K562 (cell line): ENCODE data around the gene POLRMT. TPM values are rescaled to one million over a fixed set of nuclear protein-coding genes. Genes with fewer than 3 reads are reported as not detected.

ENCODE experiments used
- ADNP ChIP-seq: fragments of 200-800 bp; sonication (Bioruptor generic); IDR thresholded peaks from 2 replicates; pipeline ENCODE4 v1.6.1; 2016; ENCODE audit warnings: missing genetic modification characterization, missing compliant biosample characterization
- HNRNPL ChIP-seq: fragments of 200-400 bp; formaldehyde crosslinking; IDR thresholded peaks from 2 replicates; pipeline ENCODE4 v1.6.1; 2017; ENCODE audit warnings: low read depth, mild to moderate bottlenecking, low read length
- HNRNPUL1 ChIP-seq: fragments of 200-400 bp; formaldehyde crosslinking; IDR thresholded peaks from 2 replicates; pipeline ENCODE4 v1.6.1; 2017; ENCODE audit warnings: low read length
- MAFF ChIP-seq: IDR thresholded peaks from 2 replicates; pipeline ENCODE4 v1.6.1; 2012; ENCODE audit warnings: low read length, improper control_type of control experiment
- PHB2 ChIP-seq: fragments of 450-650 bp; IDR thresholded peaks from 2 replicates; pipeline ENCODE4 v1.6.1; 2017; ENCODE audit warnings: low read depth
- SMAD1 ChIP-seq: fragments of 150-350 bp; IDR thresholded peaks from 2 replicates; pipeline ENCODE4 v1.6.1; 2014; ENCODE audit warnings: low read length, low read depth; ENCODE audit not compliant: partially characterized antibody
- ZEB2 ChIP-seq: fragments of 450-650 bp; IDR thresholded peaks from 2 replicates; pipeline ENCODE4 v1.6.1; 2016
- polyA plus RNA-seq, 8 experiments: library from polyadenylated mRNA; depleted of rRNA in 4 of 8; stranded (reverse) in 5 of 8; unstranded in 3 of 8; fragments of >200 nt; fragmentation: Nextera tagmentation in 2 of 8; fragmentation: Illumina TruSeq in 1 of 8; extraction: Ambion mirVana in 2 of 8; extraction: Trizol in 1 of 8; gene quantifications; 2 replicates each; pipeline versions ENCODE4 v1.2.1 to v1.2.3, GENCODE V29; 2011 to 2014; ENCODE audit warnings: inconsistent platforms in 1 of 8, missing spikeins in 1 of 8
- total RNA-seq, 7 experiments: library from RNA; depleted of rRNA in 6 of 7; stranded (reverse); fragments of >200 nt in 6 of 7; fragmentation: Illumina TruSeq in 2 of 7; extraction: Trizol in 2 of 7; gene quantifications; 2 replicates each; pipeline versions ENCODE4 v1.2.1 to v1.2.3, GENCODE V29; 2011 to 2021; ENCODE audit warnings: low replicate concordance in 1 of 7
- TF ChIP-seq, protein P1 (sequence below): fragments of 450-650 bp; IDR thresholded peaks from 2 replicates; pipeline ENCODE4 v1.6.1; 2016; ENCODE audit warnings: borderline replicate concordance
- TF ChIP-seq, protein P2 (sequence below): fragments of 150-350 bp; IDR thresholded peaks from 2 replicates; pipeline ENCODE4 v1.6.1; 2014; ENCODE audit warnings: low read depth, mild to moderate bottlenecking, low read length, borderline replicate concordance
- TF ChIP-seq, protein P3 (sequence below): fragments of 450-650 bp; IDR thresholded peaks from 2 replicates; pipeline ENCODE4 v1.6.1; 2016; ENCODE audit warnings: mild to moderate bottlenecking, moderate library complexity
- TF ChIP-seq, protein P4 (sequence below): fragments of 250-450 bp; sonication (Bioruptor Pico); IDR thresholded peaks from 2 replicates; pipeline ENCODE4 v1.5.1; 2021; ENCODE audit warnings: mild to moderate bottlenecking

Gene POLRMT
- total and polyA plus RNA-seq, 9 of the 15 experiments (the other 6 are each of a cell fraction or from before 2014, with no cell fraction given), result 30.3 to 144 (median 68.0) TPM

DNA sequence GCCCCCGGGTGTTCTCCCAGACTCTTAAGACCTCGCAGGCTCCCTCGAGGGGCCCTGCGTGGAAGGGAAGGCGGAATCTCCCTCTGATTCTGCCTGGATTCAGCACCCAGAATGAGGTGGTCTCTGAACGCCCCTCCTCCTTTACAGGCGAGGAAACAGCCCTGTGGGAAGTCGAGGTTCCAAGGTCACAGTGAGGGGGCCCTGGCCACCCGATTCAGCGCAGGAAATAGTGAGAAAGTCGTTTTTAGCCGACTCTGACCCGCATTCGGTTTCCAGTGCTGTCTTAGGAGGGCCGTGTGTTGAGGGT is 59.9 kb downstream of the POLRMT start (continued):
- TF ChIP-seq, protein P1, sequence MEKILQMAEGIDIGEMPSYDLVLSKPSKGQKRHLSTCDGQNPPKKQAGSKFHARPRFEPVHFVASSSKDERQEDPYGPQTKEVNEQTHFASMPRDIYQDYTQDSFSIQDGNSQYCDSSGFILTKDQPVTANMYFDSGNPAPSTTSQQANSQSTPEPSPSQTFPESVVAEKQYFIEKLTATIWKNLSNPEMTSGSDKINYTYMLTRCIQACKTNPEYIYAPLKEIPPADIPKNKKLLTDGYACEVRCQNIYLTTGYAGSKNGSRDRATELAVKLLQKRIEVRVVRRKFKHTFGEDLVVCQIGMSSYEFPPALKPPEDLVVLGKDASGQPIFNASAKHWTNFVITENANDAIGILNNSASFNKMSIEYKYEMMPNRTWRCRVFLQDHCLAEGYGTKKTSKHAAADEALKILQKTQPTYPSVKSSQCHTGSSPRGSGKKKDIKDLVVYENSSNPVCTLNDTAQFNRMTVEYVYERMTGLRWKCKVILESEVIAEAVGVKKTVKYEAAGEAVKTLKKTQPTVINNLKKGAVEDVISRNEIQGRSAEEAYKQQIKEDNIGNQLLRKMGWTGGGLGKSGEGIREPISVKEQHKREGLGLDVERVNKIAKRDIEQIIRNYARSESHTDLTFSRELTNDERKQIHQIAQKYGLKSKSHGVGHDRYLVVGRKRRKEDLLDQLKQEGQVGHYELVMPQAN, result no peak
- TF ChIP-seq, protein P2, sequence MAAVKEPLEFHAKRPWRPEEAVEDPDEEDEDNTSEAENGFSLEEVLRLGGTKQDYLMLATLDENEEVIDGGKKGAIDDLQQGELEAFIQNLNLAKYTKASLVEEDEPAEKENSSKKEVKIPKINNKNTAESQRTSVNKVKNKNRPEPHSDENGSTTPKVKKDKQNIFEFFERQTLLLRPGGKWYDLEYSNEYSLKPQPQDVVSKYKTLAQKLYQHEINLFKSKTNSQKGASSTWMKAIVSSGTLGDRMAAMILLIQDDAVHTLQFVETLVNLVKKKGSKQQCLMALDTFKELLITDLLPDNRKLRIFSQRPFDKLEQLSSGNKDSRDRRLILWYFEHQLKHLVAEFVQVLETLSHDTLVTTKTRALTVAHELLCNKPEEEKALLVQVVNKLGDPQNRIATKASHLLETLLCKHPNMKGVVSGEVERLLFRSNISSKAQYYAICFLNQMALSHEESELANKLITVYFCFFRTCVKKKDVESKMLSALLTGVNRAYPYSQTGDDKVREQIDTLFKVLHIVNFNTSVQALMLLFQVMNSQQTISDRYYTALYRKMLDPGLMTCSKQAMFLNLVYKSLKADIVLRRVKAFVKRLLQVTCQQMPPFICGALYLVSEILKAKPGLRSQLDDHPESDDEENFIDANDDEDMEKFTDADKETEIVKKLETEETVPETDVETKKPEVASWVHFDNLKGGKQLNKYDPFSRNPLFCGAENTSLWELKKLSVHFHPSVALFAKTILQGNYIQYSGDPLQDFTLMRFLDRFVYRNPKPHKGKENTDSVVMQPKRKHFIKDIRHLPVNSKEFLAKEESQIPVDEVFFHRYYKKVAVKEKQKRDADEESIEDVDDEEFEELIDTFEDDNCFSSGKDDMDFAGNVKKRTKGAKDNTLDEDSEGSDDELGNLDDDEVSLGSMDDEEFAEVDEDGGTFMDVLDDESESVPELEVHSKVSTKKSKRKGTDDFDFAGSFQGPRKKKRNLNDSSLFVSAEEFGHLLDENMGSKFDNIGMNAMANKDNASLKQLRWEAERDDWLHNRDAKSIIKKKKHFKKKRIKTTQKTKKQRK, result no peak
- TF ChIP-seq, protein P3, sequence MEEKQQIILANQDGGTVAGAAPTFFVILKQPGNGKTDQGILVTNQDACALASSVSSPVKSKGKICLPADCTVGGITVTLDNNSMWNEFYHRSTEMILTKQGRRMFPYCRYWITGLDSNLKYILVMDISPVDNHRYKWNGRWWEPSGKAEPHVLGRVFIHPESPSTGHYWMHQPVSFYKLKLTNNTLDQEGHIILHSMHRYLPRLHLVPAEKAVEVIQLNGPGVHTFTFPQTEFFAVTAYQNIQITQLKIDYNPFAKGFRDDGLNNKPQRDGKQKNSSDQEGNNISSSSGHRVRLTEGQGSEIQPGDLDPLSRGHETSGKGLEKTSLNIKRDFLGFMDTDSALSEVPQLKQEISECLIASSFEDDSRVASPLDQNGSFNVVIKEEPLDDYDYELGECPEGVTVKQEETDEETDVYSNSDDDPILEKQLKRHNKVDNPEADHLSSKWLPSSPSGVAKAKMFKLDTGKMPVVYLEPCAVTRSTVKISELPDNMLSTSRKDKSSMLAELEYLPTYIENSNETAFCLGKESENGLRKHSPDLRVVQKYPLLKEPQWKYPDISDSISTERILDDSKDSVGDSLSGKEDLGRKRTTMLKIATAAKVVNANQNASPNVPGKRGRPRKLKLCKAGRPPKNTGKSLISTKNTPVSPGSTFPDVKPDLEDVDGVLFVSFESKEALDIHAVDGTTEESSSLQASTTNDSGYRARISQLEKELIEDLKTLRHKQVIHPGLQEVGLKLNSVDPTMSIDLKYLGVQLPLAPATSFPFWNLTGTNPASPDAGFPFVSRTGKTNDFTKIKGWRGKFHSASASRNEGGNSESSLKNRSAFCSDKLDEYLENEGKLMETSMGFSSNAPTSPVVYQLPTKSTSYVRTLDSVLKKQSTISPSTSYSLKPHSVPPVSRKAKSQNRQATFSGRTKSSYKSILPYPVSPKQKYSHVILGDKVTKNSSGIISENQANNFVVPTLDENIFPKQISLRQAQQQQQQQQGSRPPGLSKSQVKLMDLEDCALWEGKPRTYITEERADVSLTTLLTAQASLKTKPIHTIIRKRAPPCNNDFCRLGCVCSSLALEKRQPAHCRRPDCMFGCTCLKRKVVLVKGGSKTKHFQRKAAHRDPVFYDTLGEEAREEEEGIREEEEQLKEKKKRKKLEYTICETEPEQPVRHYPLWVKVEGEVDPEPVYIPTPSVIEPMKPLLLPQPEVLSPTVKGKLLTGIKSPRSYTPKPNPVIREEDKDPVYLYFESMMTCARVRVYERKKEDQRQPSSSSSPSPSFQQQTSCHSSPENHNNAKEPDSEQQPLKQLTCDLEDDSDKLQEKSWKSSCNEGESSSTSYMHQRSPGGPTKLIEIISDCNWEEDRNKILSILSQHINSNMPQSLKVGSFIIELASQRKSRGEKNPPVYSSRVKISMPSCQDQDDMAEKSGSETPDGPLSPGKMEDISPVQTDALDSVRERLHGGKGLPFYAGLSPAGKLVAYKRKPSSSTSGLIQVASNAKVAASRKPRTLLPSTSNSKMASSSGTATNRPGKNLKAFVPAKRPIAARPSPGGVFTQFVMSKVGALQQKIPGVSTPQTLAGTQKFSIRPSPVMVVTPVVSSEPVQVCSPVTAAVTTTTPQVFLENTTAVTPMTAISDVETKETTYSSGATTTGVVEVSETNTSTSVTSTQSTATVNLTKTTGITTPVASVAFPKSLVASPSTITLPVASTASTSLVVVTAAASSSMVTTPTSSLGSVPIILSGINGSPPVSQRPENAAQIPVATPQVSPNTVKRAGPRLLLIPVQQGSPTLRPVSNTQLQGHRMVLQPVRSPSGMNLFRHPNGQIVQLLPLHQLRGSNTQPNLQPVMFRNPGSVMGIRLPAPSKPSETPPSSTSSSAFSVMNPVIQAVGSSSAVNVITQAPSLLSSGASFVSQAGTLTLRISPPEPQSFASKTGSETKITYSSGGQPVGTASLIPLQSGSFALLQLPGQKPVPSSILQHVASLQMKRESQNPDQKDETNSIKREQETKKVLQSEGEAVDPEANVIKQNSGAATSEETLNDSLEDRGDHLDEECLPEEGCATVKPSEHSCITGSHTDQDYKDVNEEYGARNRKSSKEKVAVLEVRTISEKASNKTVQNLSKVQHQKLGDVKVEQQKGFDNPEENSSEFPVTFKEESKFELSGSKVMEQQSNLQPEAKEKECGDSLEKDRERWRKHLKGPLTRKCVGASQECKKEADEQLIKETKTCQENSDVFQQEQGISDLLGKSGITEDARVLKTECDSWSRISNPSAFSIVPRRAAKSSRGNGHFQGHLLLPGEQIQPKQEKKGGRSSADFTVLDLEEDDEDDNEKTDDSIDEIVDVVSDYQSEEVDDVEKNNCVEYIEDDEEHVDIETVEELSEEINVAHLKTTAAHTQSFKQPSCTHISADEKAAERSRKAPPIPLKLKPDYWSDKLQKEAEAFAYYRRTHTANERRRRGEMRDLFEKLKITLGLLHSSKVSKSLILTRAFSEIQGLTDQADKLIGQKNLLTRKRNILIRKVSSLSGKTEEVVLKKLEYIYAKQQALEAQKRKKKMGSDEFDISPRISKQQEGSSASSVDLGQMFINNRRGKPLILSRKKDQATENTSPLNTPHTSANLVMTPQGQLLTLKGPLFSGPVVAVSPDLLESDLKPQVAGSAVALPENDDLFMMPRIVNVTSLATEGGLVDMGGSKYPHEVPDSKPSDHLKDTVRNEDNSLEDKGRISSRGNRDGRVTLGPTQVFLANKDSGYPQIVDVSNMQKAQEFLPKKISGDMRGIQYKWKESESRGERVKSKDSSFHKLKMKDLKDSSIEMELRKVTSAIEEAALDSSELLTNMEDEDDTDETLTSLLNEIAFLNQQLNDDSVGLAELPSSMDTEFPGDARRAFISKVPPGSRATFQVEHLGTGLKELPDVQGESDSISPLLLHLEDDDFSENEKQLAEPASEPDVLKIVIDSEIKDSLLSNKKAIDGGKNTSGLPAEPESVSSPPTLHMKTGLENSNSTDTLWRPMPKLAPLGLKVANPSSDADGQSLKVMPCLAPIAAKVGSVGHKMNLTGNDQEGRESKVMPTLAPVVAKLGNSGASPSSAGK, result peak; percentile 13; the same call in 1 of the 2 replicates
- TF ChIP-seq HNRNPUL1, result no peak
- TF ChIP-seq SMAD1, result no peak
- TF ChIP-seq ZEB2, result no peak
- TF ChIP-seq MAFF, result no peak
- TF ChIP-seq, protein P4, sequence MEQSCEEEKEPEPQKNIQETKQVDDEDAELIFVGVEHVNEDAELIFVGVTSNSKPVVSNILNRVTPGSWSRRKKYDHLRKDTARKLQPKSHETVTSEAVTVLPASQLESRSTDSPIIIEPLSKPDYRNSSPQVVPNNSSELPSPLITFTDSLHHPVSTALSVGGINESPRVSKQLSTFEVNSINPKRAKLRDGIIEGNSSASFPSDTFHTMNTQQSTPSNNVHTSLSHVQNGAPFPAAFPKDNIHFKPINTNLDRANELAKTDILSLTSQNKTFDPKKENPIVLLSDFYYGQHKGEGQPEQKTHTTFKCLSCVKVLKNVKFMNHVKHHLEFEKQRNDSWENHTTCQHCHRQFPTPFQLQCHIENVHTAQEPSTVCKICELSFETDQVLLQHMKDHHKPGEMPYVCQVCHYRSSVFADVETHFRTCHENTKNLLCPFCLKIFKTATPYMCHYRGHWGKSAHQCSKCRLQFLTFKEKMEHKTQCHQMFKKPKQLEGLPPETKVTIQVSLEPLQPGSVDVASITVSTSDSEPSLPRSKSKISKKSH (CRISPR knock-in tag), result no peak
- no peak for TF ChIP-seq HNRNPL
- TF ChIP-seq ADNP (tag), result no peak
- TF ChIP-seq PHB2, result no peak
